Measurements from ENCODE around the gene ITIH3. TPM values are rescaled to one million over a fixed set of nuclear protein-coding genes. Genes with fewer than 3 reads are reported as not detected.

Gene ITIH3
- total and polyA plus RNA-seq, 10 of the 15 experiments (the other 5 are each of a cell fraction or from before 2014, with no cell fraction given), result 0.07 to 0.17 (median 0.15) TPM; not detected in 7

DNA sequence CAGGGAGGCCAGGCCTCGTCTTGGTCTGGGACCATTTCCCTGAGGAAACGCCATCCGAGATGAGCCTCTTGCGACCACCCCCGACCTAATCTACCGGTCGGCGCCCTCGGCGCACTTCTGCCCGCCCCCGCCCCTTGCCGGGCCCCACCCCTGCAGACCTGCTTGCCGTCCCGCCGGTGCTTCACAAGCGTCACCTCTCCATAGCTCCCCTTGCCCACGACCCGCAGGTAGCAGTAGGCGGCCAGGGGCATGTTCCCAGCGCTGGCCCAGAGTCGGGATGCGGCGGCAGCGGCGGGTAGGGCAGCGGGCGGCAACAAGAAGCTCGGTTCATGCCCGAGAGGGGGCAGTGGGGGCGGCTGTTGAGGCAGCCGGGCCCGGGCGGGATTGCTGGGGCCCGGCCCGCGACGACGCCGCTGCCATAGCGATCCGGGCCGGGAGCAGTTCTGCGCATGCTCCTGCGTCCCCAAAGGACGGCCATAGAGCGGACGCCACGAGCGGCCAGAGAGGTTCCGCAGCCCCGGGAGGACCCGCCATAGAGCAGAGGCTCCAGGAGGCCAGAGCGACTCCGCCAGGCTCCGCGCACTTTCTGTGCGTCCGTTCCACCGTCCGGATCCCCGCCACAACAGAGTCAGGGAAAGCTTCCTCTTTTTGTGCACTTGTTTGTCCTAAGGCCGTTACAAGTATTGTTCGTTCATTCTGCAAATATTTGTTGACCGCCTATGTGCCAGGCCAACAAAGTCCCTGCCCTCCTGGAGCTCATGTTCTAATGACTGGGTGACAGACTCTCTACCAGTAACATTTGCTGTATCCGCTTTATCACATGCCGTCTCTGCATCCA is 23.9 kb upstream of the ITIH3 start, which contains the start of gene NEK4 (continued):
- TF ChIP-seq, protein P1, sequence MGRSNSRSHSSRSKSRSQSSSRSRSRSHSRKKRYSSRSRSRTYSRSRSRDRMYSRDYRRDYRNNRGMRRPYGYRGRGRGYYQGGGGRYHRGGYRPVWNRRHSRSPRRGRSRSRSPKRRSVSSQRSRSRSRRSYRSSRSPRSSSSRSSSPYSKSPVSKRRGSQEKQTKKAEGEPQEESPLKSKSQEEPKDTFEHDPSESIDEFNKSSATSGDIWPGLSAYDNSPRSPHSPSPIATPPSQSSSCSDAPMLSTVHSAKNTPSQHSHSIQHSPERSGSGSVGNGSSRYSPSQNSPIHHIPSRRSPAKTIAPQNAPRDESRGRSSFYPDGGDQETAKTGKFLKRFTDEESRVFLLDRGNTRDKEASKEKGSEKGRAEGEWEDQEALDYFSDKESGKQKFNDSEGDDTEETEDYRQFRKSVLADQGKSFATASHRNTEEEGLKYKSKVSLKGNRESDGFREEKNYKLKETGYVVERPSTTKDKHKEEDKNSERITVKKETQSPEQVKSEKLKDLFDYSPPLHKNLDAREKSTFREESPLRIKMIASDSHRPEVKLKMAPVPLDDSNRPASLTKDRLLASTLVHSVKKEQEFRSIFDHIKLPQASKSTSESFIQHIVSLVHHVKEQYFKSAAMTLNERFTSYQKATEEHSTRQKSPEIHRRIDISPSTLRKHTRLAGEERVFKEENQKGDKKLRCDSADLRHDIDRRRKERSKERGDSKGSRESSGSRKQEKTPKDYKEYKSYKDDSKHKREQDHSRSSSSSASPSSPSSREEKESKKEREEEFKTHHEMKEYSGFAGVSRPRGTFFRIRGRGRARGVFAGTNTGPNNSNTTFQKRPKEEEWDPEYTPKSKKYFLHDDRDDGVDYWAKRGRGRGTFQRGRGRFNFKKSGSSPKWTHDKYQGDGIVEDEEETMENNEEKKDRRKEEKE (IDR thresholded peaks at IDR 0.05), result no peak
- TF ChIP-seq MYB (IDR thresholded peaks at IDR 0.05; ENCODE audit: borderline replicate concordance, low read depth, low read length) (no peak), SREBF1 (IDR thresholded peaks at IDR 0.05; ENCODE audit: low read length) (no peak), NR2C2 (IDR thresholded peaks at IDR 0.05; ENCODE audit: borderline replicate concordance, control insufficient read depth, insufficient read length, low read depth) (no peak), CREM (IDR thresholded peaks at IDR 0.05; ENCODE audit: low read depth) (peak; percentile 93), ATF7 (IDR thresholded peaks at IDR 0.05; ENCODE audit: low read depth) (no peak; the same call in 1 of the 2 replicates), YY1 (IDR thresholded peaks at IDR 0.05; ENCODE audit: low read depth, low read length) (peak; percentile 88), SMC3 (IDR thresholded peaks at IDR 0.05; ENCODE audit: borderline replicate concordance, low read length) (peak; percentile 10; the same call in 1 of the 2 replicates), RUNX3 (IDR thresholded peaks at IDR 0.05; ENCODE audit: low read length) (peak; percentile 67; the same call in 1 of the 2 replicates), CBX5 (IDR thresholded peaks at IDR 0.05; ENCODE audit: low read depth) (no peak), ZNF207 (IDR thresholded peaks at IDR 0.05; ENCODE audit: borderline replicate concordance) (peak; percentile 88; the same call in 1 of the 2 replicates), STAT3 (IDR thresholded peaks at IDR 0.05; ENCODE audit: low read depth, low read length) (no peak), EP300 (IDR thresholded peaks at IDR 0.05; ENCODE audit: borderline replicate concordance in 1 of 2, control insufficient read depth in 1 of 2, low read depth in 2 of 2, low read length in 2 of 2) (0 out of 4 replicates have a peak, but pooled peaks of 1 of the 2 experiments have one; percentile 8), BHLHE40 (IDR thresholded peaks at IDR 0.05; ENCODE audit: borderline replicate concordance in 1 of 2, low read depth in 2 of 2, low read length in 1 of 2) (peak; percentile 18 to 63; a peak in 2 of 4 replicates), ASH2L (IDR thresholded peaks at IDR 0.05; ENCODE audit: borderline replicate concordance, low read depth) (no peak), FOXM1 (IDR thresholded peaks at IDR 0.05; ENCODE audit: low read depth, low read length) (0 out of 2 replicates have a peak, but pooled peaks have one; percentile 28), CHD4 (IDR thresholded peaks at IDR 0.05) (no peak), PML (IDR thresholded peaks at IDR 0.05; ENCODE audit: low read length) (peak; percentile 95)
- TF ChIP-seq, protein P2, sequence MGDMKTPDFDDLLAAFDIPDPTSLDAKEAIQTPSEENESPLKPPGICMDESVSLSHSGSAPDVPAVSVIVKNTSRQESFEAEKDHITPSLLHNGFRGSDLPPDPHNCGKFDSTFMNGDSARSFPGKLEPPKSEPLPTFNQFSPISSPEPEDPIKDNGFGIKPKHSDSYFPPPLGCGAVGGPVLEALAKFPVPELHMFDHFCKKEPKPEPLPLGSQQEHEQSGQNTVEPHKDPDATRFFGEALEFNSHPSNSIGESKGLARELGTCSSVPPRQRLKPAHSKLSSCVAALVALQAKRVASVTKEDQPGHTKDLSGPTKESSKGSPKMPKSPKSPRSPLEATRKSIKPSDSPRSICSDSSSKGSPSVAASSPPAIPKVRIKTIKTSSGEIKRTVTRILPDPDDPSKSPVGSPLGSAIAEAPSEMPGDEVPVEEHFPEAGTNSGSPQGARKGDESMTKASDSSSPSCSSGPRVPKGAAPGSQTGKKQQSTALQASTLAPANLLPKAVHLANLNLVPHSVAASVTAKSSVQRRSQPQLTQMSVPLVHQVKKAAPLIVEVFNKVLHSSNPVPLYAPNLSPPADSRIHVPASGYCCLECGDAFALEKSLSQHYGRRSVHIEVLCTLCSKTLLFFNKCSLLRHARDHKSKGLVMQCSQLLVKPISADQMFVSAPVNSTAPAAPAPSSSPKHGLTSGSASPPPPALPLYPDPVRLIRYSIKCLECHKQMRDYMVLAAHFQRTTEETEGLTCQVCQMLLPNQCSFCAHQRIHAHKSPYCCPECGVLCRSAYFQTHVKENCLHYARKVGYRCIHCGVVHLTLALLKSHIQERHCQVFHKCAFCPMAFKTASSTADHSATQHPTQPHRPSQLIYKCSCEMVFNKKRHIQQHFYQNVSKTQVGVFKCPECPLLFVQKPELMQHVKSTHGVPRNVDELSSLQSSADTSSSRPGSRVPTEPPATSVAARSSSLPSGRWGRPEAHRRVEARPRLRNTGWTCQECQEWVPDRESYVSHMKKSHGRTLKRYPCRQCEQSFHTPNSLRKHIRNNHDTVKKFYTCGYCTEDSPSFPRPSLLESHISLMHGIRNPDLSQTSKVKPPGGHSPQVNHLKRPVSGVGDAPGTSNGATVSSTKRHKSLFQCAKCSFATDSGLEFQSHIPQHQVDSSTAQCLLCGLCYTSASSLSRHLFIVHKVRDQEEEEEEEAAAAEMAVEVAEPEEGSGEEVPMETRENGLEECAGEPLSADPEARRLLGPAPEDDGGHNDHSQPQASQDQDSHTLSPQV (IDR thresholded peaks at IDR 0.05), result no peak
